ENCODE results near the gene CUEDC1.
"Not testable (repeated sequence)": the region's sequence is repeated elsewhere in the genome, so short reads cannot be mapped to it uniquely, and the experiment has no call there.

CUEDC1 gene

GRCh38 chr17:57939797-57940196 lies 15.4 kb downstream of the CUEDC1 start:
- DNase-seq (ENCODE audit: low spot score) = no peak

GRCh38 chr17:57938061-57938502 lies 17.1 kb downstream of the CUEDC1 start:
- DNase-seq (ENCODE audit: low spot score) = no peak

- DNase-seq (ENCODE audit: low spot score) = peak; percentile 50
These were observed 17.7 kb downstream of the CUEDC1 start for GRCh38 chr17:57937492-57937891.

- DNase-seq (ENCODE audit: low spot score) = peak; percentile 57
These were observed 19.1 kb downstream of the CUEDC1 start for GRCh38 chr17:57935833-57936807.

- DNase-seq (ENCODE audit: low spot score) = no peak
These were observed 23.6 kb downstream of the CUEDC1 start for GRCh38 chr17:57931488-57932137.

GRCh38 chr17:57930239-57930638 lies 25.0 kb downstream of the CUEDC1 start:
- DNase-seq (ENCODE audit: low spot score) = no peak

GRCh38 chr17:57929386-57929785 lies 25.8 kb downstream of the CUEDC1 start:
- no peak for DNase-seq (ENCODE audit: low spot score)

GRCh38 chr17:57928928-57929327 lies 26.3 kb downstream of the CUEDC1 start:
- no peak for DNase-seq (ENCODE audit: low spot score)

- peak; percentile 50 for DNase-seq (ENCODE audit: low spot score)
These were observed 28.0 kb downstream of the CUEDC1 start for GRCh38 chr17:57927048-57927723.

- no peak for DNase-seq (ENCODE audit: low spot score)
These were observed 28.5 kb downstream of the CUEDC1 start for GRCh38 chr17:57926723-57927047.

GRCh38 chr17:57925361-57925990 lies 29.7 kb downstream of the CUEDC1 start:
- DNase-seq (ENCODE audit: low spot score) = no peak

GRCh38 chr17:57924677-57925076 lies 30.5 kb downstream of the CUEDC1 start:
- peak; percentile 58 for DNase-seq (ENCODE audit: low spot score)

- no peak for DNase-seq (ENCODE audit: low spot score)
These were observed 31.9 kb downstream of the CUEDC1 start for GRCh38 chr17:57923182-57923872.

GRCh38 chr17:57922745-57923144 lies 32.5 kb downstream of the CUEDC1 start:
- DNase-seq (ENCODE audit: low spot score) = not testable (repeated sequence)

- DNase-seq (ENCODE audit: low spot score) = no peak
These were observed 34.1 kb downstream of the CUEDC1 start for GRCh38 chr17:57920916-57921703.

GRCh38 chr17:57919918-57920317 lies 35.3 kb downstream of the CUEDC1 start:
- DNase-seq (ENCODE audit: low spot score) = no peak

GRCh38 chr17:57918017-57918895 lies 37.0 kb downstream of the CUEDC1 start:
- peak; percentile 54 for DNase-seq (ENCODE audit: low spot score)

GRCh38 chr17:57916925-57917858 lies 38.0 kb downstream of the CUEDC1 start:
- peak; percentile 41 for DNase-seq (ENCODE audit: low spot score)
